K562 (cell line): ENCODE measurements around the gene GOSR1. TPM values are rescaled to one million over a fixed set of nuclear protein-coding genes. Genes with fewer than 3 reads are reported as not detected.

ENCODE experiments used
- ARNT ChIP-seq, 2 experiments: fragments of 450-650 bp; IDR thresholded peaks; 2 replicates each; pipeline ENCODE4 v1.6.1; 2016; ENCODE audit warnings: mild to moderate bottlenecking in 1 of 2
- E2F3 ChIP-seq: fragments of 250-450 bp; sonication (Bioruptor Pico); IDR thresholded peaks from 2 replicates; pipeline ENCODE4 v1.4.0; 2020; ENCODE audit warnings: mild to moderate bottlenecking
- EP400 ChIP-seq: fragments of 450-650 bp; IDR thresholded peaks from 2 replicates; pipeline ENCODE4 v1.6.1; 2017; ENCODE audit warnings: antibody characterized with exemption, mild to moderate bottlenecking, moderate library complexity
- ESRRB ChIP-seq: fragments of 250-450 bp; sonication (Bioruptor Pico); IDR thresholded peaks from 2 replicates; pipeline ENCODE4 v1.5.0; 2020; ENCODE audit warnings: mild to moderate bottlenecking, moderate library complexity, borderline replicate concordance
- FOXK1 ChIP-seq: sonication (generic); formaldehyde crosslinking; IDR thresholded peaks from 2 replicates; pipeline ENCODE4 v1.8.0; 2022; ENCODE audit warnings: missing genetic modification reagents, mild to moderate bottlenecking, borderline replicate concordance
- FOXP1 ChIP-seq: sonication (generic); formaldehyde crosslinking; IDR thresholded peaks from 2 replicates; pipeline ENCODE4 v1.8.0; 2022; ENCODE audit warnings: mild to moderate bottlenecking, missing genetic modification reagents
- FOXP4 ChIP-seq: sonication (generic); formaldehyde crosslinking; IDR thresholded peaks from 2 replicates; pipeline ENCODE4 v1.8.0; 2022; ENCODE audit warnings: mild to moderate bottlenecking, missing genetic modification reagents, borderline replicate concordance
- HDAC2 ChIP-seq: fragments of 450-650 bp; IDR thresholded peaks from 2 replicates; pipeline ENCODE4 v1.6.1; 2016; ENCODE audit warnings: mild to moderate bottlenecking
- NFRKB ChIP-seq: fragments of 450-650 bp; IDR thresholded peaks from 2 replicates; pipeline ENCODE4 v1.6.1; 2016; ENCODE audit warnings: low read depth
- NRF1 ChIP-seq, 2 experiments: fragments of 450-650 bp; IDR thresholded peaks in 1 of 2; conservative IDR thresholded peaks in 1 of 2; 2 replicates each; pipeline ENCODE4 v1.6.1; 2014; ENCODE audit warnings: mild to moderate bottlenecking in 2 of 2
- OTX1 ChIP-seq: fragments of 450-650 bp; formaldehyde crosslinking; IDR thresholded peaks from 2 replicates; pipeline ENCODE4 v1.4.0; 2022; ENCODE audit warnings: mild to moderate bottlenecking
- SMARCE1 ChIP-seq: fragments of 450-650 bp; IDR thresholded peaks from 2 replicates; pipeline ENCODE4 v1.7.1; 2016; ENCODE audit warnings: mild to moderate bottlenecking
- STAG1 ChIP-seq: sonication (generic); formaldehyde crosslinking; IDR thresholded peaks from 2 replicates; pipeline ENCODE4 v1.5.0; 2020; ENCODE audit warnings: missing genetic modification reagents, borderline replicate concordance
- YY1 ChIP-seq, 3 experiments: IDR thresholded peaks; 2 replicates each; pipeline ENCODE4 v1.6.1; 2011; ENCODE audit warnings: low read length in 2 of 3, mild to moderate bottlenecking in 2 of 3, moderate library complexity in 2 of 3, borderline replicate concordance in 1 of 3, control low read depth in 1 of 3, low read depth in 1 of 3; ENCODE audit not compliant: insufficient read depth in 3 of 3, insufficient replicate concordance in 2 of 3, control insufficient read depth in 1 of 3, insufficient read length in 1 of 3; ENCODE audit errors: extremely low read depth in 1 of 3
- ZNF165 ChIP-seq: fragments of 250-450 bp; sonication (Bioruptor Pico); IDR thresholded peaks from 2 replicates; pipeline ENCODE4 v1.4.0; 2020; ENCODE audit warnings: borderline replicate concordance
- ZNF512 ChIP-seq: IDR thresholded peaks from 2 replicates; pipeline ENCODE4 v1.6.1; 2016; ENCODE audit warnings: missing genetic modification characterization, missing compliant biosample characterization
- ZNF699 ChIP-seq: fragments of 250-450 bp; sonication (Bioruptor Pico); IDR thresholded peaks from 2 replicates; pipeline ENCODE4 v1.8.0; 2021; ENCODE audit warnings: mild to moderate bottlenecking, moderate library complexity; ENCODE audit not compliant: insufficient replicate concordance
- polyA plus RNA-seq, 8 experiments: library from polyadenylated mRNA; depleted of rRNA in 4 of 8; stranded (reverse) in 5 of 8; unstranded in 3 of 8; fragments of >200 nt; fragmentation: Nextera tagmentation in 2 of 8; fragmentation: Illumina TruSeq in 1 of 8; extraction: Ambion mirVana in 2 of 8; extraction: Trizol in 1 of 8; gene quantifications; 2 replicates each; pipeline versions ENCODE4 v1.2.1 to v1.2.3, GENCODE V29; 2011 to 2014; ENCODE audit warnings: inconsistent platforms in 1 of 8, missing spikeins in 1 of 8
- total RNA-seq, 7 experiments: library from RNA; depleted of rRNA in 6 of 7; stranded (reverse); fragments of >200 nt in 6 of 7; fragmentation: Illumina TruSeq in 2 of 7; extraction: Trizol in 2 of 7; gene quantifications; 2 replicates each; pipeline versions ENCODE4 v1.2.1 to v1.2.3, GENCODE V29; 2011 to 2021; ENCODE audit warnings: low replicate concordance in 1 of 7
- TF ChIP-seq, protein P1 (sequence below): fragments of 450-650 bp; conservative IDR thresholded peaks from 2 replicates; pipeline ENCODE4 v1.6.1; 2016; ENCODE audit warnings: missing genetic modification characterization, low read depth, mild to moderate bottlenecking, control low read depth, missing compliant biosample characterization

The GOSR1 gene
- total and polyA plus RNA-seq, 9 of the 15 experiments (the other 6 are each of a cell fraction or from before 2014, with no cell fraction given) = 17.6 to 95.5 (median 33.3) TPM

- TF ChIP-seq FOXP4 (no peak), NRF1 (conservative IDR thresholded peaks at IDR 0.05 in 1 of 2, IDR thresholded peaks at IDR 0.05 in 1 of 2) (peak in 1 of 2 experiments; percentile 37; a peak in 1 of 4 replicates), ZNF512 (tag) (peak; percentile 61; the same call in 1 of the 2 replicates), OTX1 (CRISPR knock-in tag) (peak; percentile 81; the same call in 1 of the 2 replicates), ZNF699 (CRISPR knock-in tag) (no peak), NFRKB (peak; percentile 99), HDAC2 (peak; percentile 90; the same call in 1 of the 2 replicates), FOXK1 (CRISPR knock-in tag) (peak; percentile 79; the same call in 1 of the 2 replicates), E2F3 (CRISPR knock-in tag) (no peak), FOXP1 (CRISPR knock-in tag) (no peak), ZNF165 (no peak), ARNT (IDR thresholded peaks at IDR 0.05) (peak in 1 of 2 experiments; percentile 70; a peak in 1 of 4 replicates), YY1 (IDR thresholded peaks at IDR 0.05; ENCODE audit: borderline replicate concordance in 1 of 3, control insufficient read depth in 1 of 3, extremely low read depth in 1 of 3, insufficient read depth in 3 of 3, insufficient read length in 1 of 3, insufficient replicate concordance in 2 of 3, low read depth in 1 of 3, low read length in 2 of 3) (peak; percentile 91 to 99 (median 96)), SMARCE1 (0 out of 2 replicates have a peak, but pooled peaks have one; percentile 14), ESRRB (CRISPR knock-in tag) (no peak), EP400 (peak; percentile 94), STAG1 (CRISPR knock-in tag) (0 out of 2 replicates have a peak, but pooled peaks have one; percentile 33)
- TF ChIP-seq, protein P1, sequence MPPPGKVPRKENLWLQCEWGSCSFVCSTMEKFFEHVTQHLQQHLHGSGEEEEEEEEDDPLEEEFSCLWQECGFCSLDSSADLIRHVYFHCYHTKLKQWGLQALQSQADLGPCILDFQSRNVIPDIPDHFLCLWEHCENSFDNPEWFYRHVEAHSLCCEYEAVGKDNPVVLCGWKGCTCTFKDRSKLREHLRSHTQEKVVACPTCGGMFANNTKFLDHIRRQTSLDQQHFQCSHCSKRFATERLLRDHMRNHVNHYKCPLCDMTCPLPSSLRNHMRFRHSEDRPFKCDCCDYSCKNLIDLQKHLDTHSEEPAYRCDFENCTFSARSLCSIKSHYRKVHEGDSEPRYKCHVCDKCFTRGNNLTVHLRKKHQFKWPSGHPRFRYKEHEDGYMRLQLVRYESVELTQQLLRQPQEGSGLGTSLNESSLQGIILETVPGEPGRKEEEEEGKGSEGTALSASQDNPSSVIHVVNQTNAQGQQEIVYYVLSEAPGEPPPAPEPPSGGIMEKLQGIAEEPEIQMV = no peak
Measured at GRCh38 chr17:30477083-30477773, at the start of gene GOSR1 (continued).
